ENCODE results near the gene VANGL1.

- TF ChIP-seq CTCF (conservative IDR thresholded peaks at IDR 0.05 in 1 of 2, IDR thresholded peaks at IDR 0.05 in 1 of 2; ENCODE audit: extremely low read depth in 1 of 2, insufficient read depth in 1 of 2, low read depth in 1 of 2, low read length in 2 of 2), result no peak
- TF ChIP-seq EZH2 (IDR thresholded peaks at IDR 0.05; ENCODE audit: borderline replicate concordance, low read length), result no peak
Observed at GRCh38 chr1:115728341-115728740, 86.6 kb downstream of the VANGL1 start.
